Measurements from ENCODE around the gene SGK1.
"Not testable (repeated sequence)": the region's sequence is repeated elsewhere in the genome, so short reads cannot be mapped to it uniquely, and the experiment has no call there.

SGK1 gene

GRCh38 chr6:134253681-134254080, 64.2 kb downstream of the SGK1 start:
- DNase-seq (ENCODE audit: low read depth) = no peak

GRCh38 chr6:134251320-134251719, 66.6 kb downstream of the SGK1 start:
- DNase-seq (ENCODE audit: low read depth) = no peak

- no peak for DNase-seq (ENCODE audit: low read depth)
Measured at GRCh38 chr6:134250776-134251175, 67.1 kb downstream of the SGK1 start.

- no peak for DNase-seq (ENCODE audit: low read depth)
Measured at GRCh38 chr6:134249759-134250602, 67.9 kb downstream of the SGK1 start.

GRCh38 chr6:134249239-134249758, 68.6 kb downstream of the SGK1 start:
- DNase-seq (ENCODE audit: low read depth) = no peak

GRCh38 chr6:134247844-134248580, 69.9 kb downstream of the SGK1 start:
- no peak for DNase-seq (ENCODE audit: low read depth)

- DNase-seq (ENCODE audit: low read depth) = peak; percentile 65
Measured at GRCh38 chr6:134247231-134247833, 70.6 kb downstream of the SGK1 start.

- DNase-seq (ENCODE audit: low read depth) = no peak
Measured at GRCh38 chr6:134245706-134246105, 72.2 kb downstream of the SGK1 start.

GRCh38 chr6:134245041-134245440, 72.9 kb downstream of the SGK1 start:
- DNase-seq (ENCODE audit: low read depth) = no peak

GRCh38 chr6:134240665-134241431, 77.1 kb downstream of the SGK1 start:
- peak; percentile 53 for DNase-seq (ENCODE audit: low read depth)

GRCh38 chr6:134238960-134239795, 78.7 kb downstream of the SGK1 start:
- no peak for DNase-seq (ENCODE audit: low read depth)

- no peak for DNase-seq (ENCODE audit: low read depth)
Measured at GRCh38 chr6:134238006-134238405, 79.9 kb downstream of the SGK1 start.

- DNase-seq (ENCODE audit: low read depth) = no peak
Measured at GRCh38 chr6:134235937-134236751, 81.8 kb downstream of the SGK1 start.

GRCh38 chr6:134235334-134235733, 82.6 kb downstream of the SGK1 start:
- DNase-seq (ENCODE audit: low read depth) = not testable (repeated sequence)

GRCh38 chr6:134233180-134233955, 84.5 kb downstream of the SGK1 start:
- no peak for DNase-seq (ENCODE audit: low read depth)

- no peak for DNase-seq (ENCODE audit: low read depth)
Measured at GRCh38 chr6:134230940-134231339, 87.0 kb downstream of the SGK1 start.

GRCh38 chr6:134230087-134230700, 87.7 kb downstream of the SGK1 start:
- DNase-seq (ENCODE audit: low read depth) = no peak

- DNase-seq (ENCODE audit: low read depth) = no peak
Measured at GRCh38 chr6:134229520-134229919, 88.4 kb downstream of the SGK1 start.

All from activated T-cell treated with anti-CD3 and anti-CD28 coated beads for 24 hours (primary cell).